Body of pancreas (tissue), 4 donors: ENCODE data around the gene ATXN7. TPM values are rescaled to one million over a fixed set of nuclear protein-coding genes. Genes with fewer than 3 reads are reported as not detected.

Experiments used
- ATAC-seq: fragments of 150-250 bp; one replicate; pipeline ENCODE4 v1.9.1; 2016
- DNase-seq, 4 donors: peaks; one replicate each; pipeline ENCODE4 v3.0.0-alpha.2; 2019
- H3K27ac ChIP-seq, 4 donors: fragments of 200-600 bp; sonication (generic); 1 replicate in 3 of 4; 2 replicates in 1 of 4; pipeline versions ENCODE4 v1.5.1 to v1.6.1; 2016 to 2019; ENCODE audit warnings: mild to moderate bottlenecking in 1 of 4, mixed read lengths in 1 of 4, moderate library complexity in 1 of 4
- H3K27me3 ChIP-seq, 2 donors: fragments of 200-600 bp; sonication (generic); one replicate each; pipeline ENCODE4 v1.6.0; 2016; ENCODE audit warnings: mild to moderate bottlenecking in 1 of 2
- H3K36me3 ChIP-seq, 2 donors: fragments of 200-600 bp; sonication (generic); replicated peaks in 1 of 2; 2 replicates each; pipeline ENCODE4 v1.5.1; 2016; ENCODE audit warnings: low read depth in 2 of 2; ENCODE audit not compliant: insufficient read depth in 1 of 2
- H3K4me1 ChIP-seq: fragments of 200-600 bp; sonication (generic); one replicate; pipeline ENCODE4 v1.6.0; 2016
- H3K4me3 ChIP-seq, 2 donors: fragments of 200-600 bp; sonication (generic); 1 replicate in 1 of 2; 2 replicates in 1 of 2; pipeline ENCODE4 v1.5.1; 2016 to 2019
- H3K9me3 ChIP-seq, 3 donors: fragments of 200-600 bp; sonication (generic); 1 replicate in 2 of 3; 2 replicates in 1 of 3; pipeline ENCODE4 v1.5.1; 2016
- CTCF ChIP-seq, 7 experiments: fragments of 450-650 bp in 4 of 7; fragments of 200-600 bp in 3 of 7; sonication (generic) in 3 of 7; IDR thresholded peaks; one replicate each; pipeline ENCODE4 v1.5.1; 2016 to 2019; ENCODE audit warnings: antibody characterized with exemption in 7 of 7
- POLR2A ChIP-seq, 3 donors: fragments of 450-650 bp; IDR thresholded peaks; one replicate each; pipeline ENCODE4 v1.6.1; 2016; ENCODE audit warnings: antibody characterized with exemption in 3 of 3, mild to moderate bottlenecking in 2 of 3
- WGBS, 2 donors: methylation state at CpG; one replicate each; pipeline ENCODE4 v1.1.5; 2017; 5-methylcytosine and 5-hydroxymethylcytosine counted together
- intact Hi-C: fragments of 100-400 bp; cut with DNase I; formaldehyde crosslinking; loops from one replicate; pipeline ENCODE4 v1.15.1; 2023
- total RNA-seq, 2 donors: library from RNA; depleted of rRNA; stranded (reverse); fragments of >200 nt; gene quantifications; one replicate each; pipeline ENCODE4 v1.1.0, GENCODE V29; 2016

The ATXN7 gene
- total RNA-seq, 2 donors from 2014 or later: 36.3 to 43.8 TPM

GRCh38 chr3:63955036-63955650, 91.5 kb downstream of the ATXN7 start:
- H3K27ac ChIP-seq: peak overlapping the region; percentile 7 to 76 (median 60)
- no peak for TF ChIP-seq CTCF (IDR thresholded peaks at IDR 0.05)
- TF ChIP-seq POLR2A (IDR thresholded peaks at IDR 0.05): no peak
- ATAC-seq: peak; percentile 31
- H3K36me3 ChIP-seq: no peaks in the 10 kb centered on the region
- H3K9me3 ChIP-seq: no peaks in the 10 kb centered on the region
- H3K27me3 ChIP-seq: no peaks in the 10 kb centered on the region
- intact Hi-C loops: no loop called here
- H3K4me1 ChIP-seq: peaks cover 90% of the 10 kb centered on the region
- WGBS, 2 donors: 10 to 25% methylated on average over 3 of the region's 3 CpGs
- no peak for DNase-seq
- no peak overlapping the region for H3K4me3 ChIP-seq

- peaks cover 90% of the 10 kb centered on the region for H3K4me1 ChIP-seq
- WGBS, 2 donors: 40 to 49% methylated on average over 13 of the region's 13 CpGs
- DNase-seq (no peak), ATAC-seq (peak; percentile 48)
- H3K9me3 ChIP-seq: no peaks in the 10 kb centered on the region
- H3K27ac ChIP-seq: peak overlapping the region; percentile 41 to 76 (median 60)
- intact Hi-C loops: no loop called here
- no peaks in the 10 kb centered on the region for H3K27me3 ChIP-seq
- no peak overlapping the region for H3K4me3 ChIP-seq
- TF ChIP-seq CTCF (IDR thresholded peaks at IDR 0.05): peak in 1 of 7 experiments; percentile 12
- TF ChIP-seq POLR2A (IDR thresholded peaks at IDR 0.05): no peak
- H3K36me3 ChIP-seq: no peaks in the 10 kb centered on the region
These were observed 92.3 kb downstream of the ATXN7 start for GRCh38 chr3:63955830-63956545.

- Histone ChIP-seq H3K4me3 (no peak overlapping the region), H3K27ac (peak overlapping the region in 2 of 4 donors; percentile 16 to 76), H3K27me3 (no peaks in the 10 kb centered on the region), H3K4me1 (peaks cover 78% of the 10 kb centered on the region), H3K9me3 (no peaks in the 10 kb centered on the region), H3K36me3 (no peaks in the 10 kb centered on the region)
- TF ChIP-seq CTCF (IDR thresholded peaks at IDR 0.05): no peak
- no peak for TF ChIP-seq POLR2A (IDR thresholded peaks at IDR 0.05)
- intact Hi-C loops: no loop called here
- 41 to 49% methylated on average over 3 of the region's 3 CpGs for WGBS, 2 donors
- ATAC-seq (no peak), DNase-seq (no peak)
These were observed 95.5 kb downstream of the ATXN7 start for GRCh38 chr3:63959146-63959545.

- DNase-seq (peak; percentile 48 to 65 (median 55)), ATAC-seq (peak; percentile 61)
- no peaks in the 10 kb centered on the region for H3K9me3 ChIP-seq
- peak overlapping the region; percentile 59 to 76 (median 65) for H3K27ac ChIP-seq
- H3K27me3 ChIP-seq: no peaks in the 10 kb centered on the region
- intact Hi-C loops: no loop called here
- TF ChIP-seq CTCF (IDR thresholded peaks at IDR 0.05): peak in 2 of 7 experiments; percentile 7 to 12
- TF ChIP-seq POLR2A (IDR thresholded peaks at IDR 0.05): peak in 2 of 3 donors; percentile 16 to 17
- no peak overlapping the region for H3K4me3 ChIP-seq
- H3K4me1 ChIP-seq: peaks cover 78% of the 10 kb centered on the region
- 22 to 24% methylated on average over 6 of the region's 6 CpGs for WGBS, 2 donors
- no peaks in the 10 kb centered on the region for H3K36me3 ChIP-seq
These were observed 96.5 kb downstream of the ATXN7 start for GRCh38 chr3:63960048-63960711.
